Parathyroid adenoma (tissue), 2 donors: ENCODE measurements around the gene ACTMAP.

Source experiments
- H2AFZ ChIP-seq: fragments of 300-600 bp; sonication (generic); one replicate; pipeline ENCODE4 v1.7.0; 2017; ENCODE audit warnings: antibody characterized with exemption, mild to moderate bottlenecking
- H3K27ac ChIP-seq: fragments of 300-600 bp; sonication (generic); one replicate; pipeline ENCODE4 v1.7.0; 2017
- H3K27me3 ChIP-seq: fragments of 300-600 bp; sonication (generic); one replicate; pipeline ENCODE4 v1.7.0; 2017; ENCODE audit warnings: low read length; ENCODE audit not compliant: control insufficient read depth, insufficient read depth
- H3K36me3 ChIP-seq: fragments of 300-600 bp; sonication (generic); one replicate; pipeline ENCODE4 v1.7.0; 2017; ENCODE audit warnings: low read length; ENCODE audit not compliant: control insufficient read depth, insufficient read depth
- H3K4me1 ChIP-seq: fragments of 300-600 bp; sonication (generic); one replicate; pipeline ENCODE4 v1.7.0; 2017; ENCODE audit warnings: control low read depth
- H3K4me2 ChIP-seq: fragments of 300-600 bp; sonication (generic); one replicate; pipeline ENCODE4 v1.7.0; 2017; ENCODE audit warnings: low read length
- H3K4me3 ChIP-seq: fragments of 300-600 bp; sonication (generic); one replicate; pipeline ENCODE4 v1.7.0; 2017; ENCODE audit warnings: low read depth, low read length
- H3K79me2 ChIP-seq: fragments of 300-600 bp; sonication (generic); one replicate; pipeline ENCODE4 v1.7.0; 2017; ENCODE audit warnings: control low read depth
- H3K9ac ChIP-seq: fragments of 300-600 bp; sonication (generic); one replicate; pipeline ENCODE4 v1.7.0; 2017; ENCODE audit warnings: mild to moderate bottlenecking
- H3K9me3 ChIP-seq: fragments of 300-600 bp; sonication (generic); one replicate; pipeline ENCODE4 v1.7.0; 2017; ENCODE audit warnings: low read length; ENCODE audit not compliant: control insufficient read depth
- CTCF ChIP-seq: fragments of 300-600 bp; sonication (generic); IDR thresholded peaks from one replicate; pipeline ENCODE4 v1.7.0; 2017; ENCODE audit warnings: antibody characterized with exemption, mild to moderate bottlenecking
- donor health status: primary hyperparathyroidism.

Gene ACTMAP

GRCh38 chr19:40756502-40757110 lies 6.3 kb upstream of the ACTMAP start:
- Histone ChIP-seq H3K27ac (no peak overlapping the region), H3K79me2 (peaks cover 28% of the 10 kb centered on the region), H3K4me3 (no peak overlapping the region), H3K9ac (no peak overlapping the region), H3K9me3 (no peaks in the 10 kb centered on the region), H3K27me3 (no peaks in the 10 kb centered on the region), H2AFZ (no peak overlapping the region), H3K4me2 (no peak overlapping the region), H3K4me1 (no peaks in the 10 kb centered on the region), H3K36me3 (no peaks in the 10 kb centered on the region)
- no peak for TF ChIP-seq CTCF

- TF ChIP-seq CTCF, result no peak
- H3K9me3 ChIP-seq, result no peaks in the 10 kb centered on the region
- H3K9ac ChIP-seq, result no peak overlapping the region
- H3K4me1 ChIP-seq, result no peaks in the 10 kb centered on the region
- H3K27ac ChIP-seq, result no peak overlapping the region
- no peak overlapping the region for H3K4me2 ChIP-seq
- no peak overlapping the region for H2AFZ ChIP-seq
- no peaks in the 10 kb centered on the region for H3K27me3 ChIP-seq
- H3K36me3 ChIP-seq, result no peaks in the 10 kb centered on the region
- peaks cover 32% of the 10 kb centered on the region for H3K79me2 ChIP-seq
- no peak overlapping the region for H3K4me3 ChIP-seq
Measured at GRCh38 chr19:40755791-40756190, 5.5 kb upstream of the ACTMAP start.

- Histone ChIP-seq H3K4me1 (no peaks in the 10 kb centered on the region), H3K36me3 (no peaks in the 10 kb centered on the region), H3K27ac (no peak overlapping the region), H3K4me3 (no peak overlapping the region), H3K9me3 (no peaks in the 10 kb centered on the region), H3K9ac (no peak overlapping the region), H3K27me3 (no peaks in the 10 kb centered on the region), H3K4me2 (no peak overlapping the region), H2AFZ (no peak overlapping the region), H3K79me2 (peaks cover 32% of the 10 kb centered on the region)
- TF ChIP-seq CTCF, result no peak
Measured at GRCh38 chr19:40755248-40755624, 5.0 kb upstream of the ACTMAP start.

GRCh38 chr19:40754611-40755247 lies 4.5 kb upstream of the ACTMAP start:
- peaks cover 32% of the 10 kb centered on the region for H3K79me2 ChIP-seq
- no peak for TF ChIP-seq CTCF
- no peak overlapping the region for H3K4me3 ChIP-seq
- H2AFZ ChIP-seq, result no peak overlapping the region
- no peaks in the 10 kb centered on the region for H3K36me3 ChIP-seq
- no peaks in the 10 kb centered on the region for H3K9me3 ChIP-seq
- no peak overlapping the region for H3K27ac ChIP-seq
- no peak overlapping the region for H3K4me2 ChIP-seq
- H3K27me3 ChIP-seq, result no peaks in the 10 kb centered on the region
- H3K9ac ChIP-seq, result no peak overlapping the region
- H3K4me1 ChIP-seq, result peaks cover 4% of the 10 kb centered on the region

- no peak for TF ChIP-seq CTCF
- H3K9ac ChIP-seq, result no peak overlapping the region
- H3K9me3 ChIP-seq, result no peaks in the 10 kb centered on the region
- peak overlapping the region; percentile 93 for H3K4me2 ChIP-seq
- no peaks in the 10 kb centered on the region for H3K27me3 ChIP-seq
- H3K4me3 ChIP-seq, result no peak overlapping the region
- peaks cover 32% of the 10 kb centered on the region for H3K79me2 ChIP-seq
- no peak overlapping the region for H2AFZ ChIP-seq
- peaks cover 11% of the 10 kb centered on the region for H3K4me1 ChIP-seq
- H3K36me3 ChIP-seq, result no peaks in the 10 kb centered on the region
- no peak overlapping the region for H3K27ac ChIP-seq
Measured at GRCh38 chr19:40752257-40752781, 2.0 kb upstream of the ACTMAP start.
